CD4-positive, alpha-beta T cell treated with Interleukin-4 for 4 hours (primary cell): ENCODE results near the gene PHLPP1.

ENCODE experiments used
- DNase-seq: peaks from one replicate; pipeline ENCODE4 v3.0.0-alpha.2; 2020

PHLPP1 gene

DNA sequence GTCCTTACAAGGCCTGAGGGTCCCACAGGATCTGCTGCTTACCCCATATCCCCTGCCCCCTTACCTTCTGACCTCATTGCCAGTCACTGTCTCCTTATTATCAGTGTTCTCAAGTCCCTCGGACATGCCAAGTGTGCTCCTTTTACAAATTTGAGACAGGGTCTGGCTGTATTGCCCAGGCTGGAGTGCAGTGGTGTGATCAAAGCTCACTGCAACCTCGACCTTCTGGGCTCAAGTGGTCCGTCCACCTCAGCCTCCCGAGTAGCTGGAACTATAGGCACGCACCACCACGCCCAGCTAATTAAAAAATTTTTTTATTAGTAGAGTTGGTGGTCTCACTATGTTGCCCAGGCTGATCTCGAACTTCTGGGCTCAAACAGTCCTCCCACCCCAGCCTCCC is 141.0 kb downstream of the PHLPP1 start:
- no peak for DNase-seq

DNA sequence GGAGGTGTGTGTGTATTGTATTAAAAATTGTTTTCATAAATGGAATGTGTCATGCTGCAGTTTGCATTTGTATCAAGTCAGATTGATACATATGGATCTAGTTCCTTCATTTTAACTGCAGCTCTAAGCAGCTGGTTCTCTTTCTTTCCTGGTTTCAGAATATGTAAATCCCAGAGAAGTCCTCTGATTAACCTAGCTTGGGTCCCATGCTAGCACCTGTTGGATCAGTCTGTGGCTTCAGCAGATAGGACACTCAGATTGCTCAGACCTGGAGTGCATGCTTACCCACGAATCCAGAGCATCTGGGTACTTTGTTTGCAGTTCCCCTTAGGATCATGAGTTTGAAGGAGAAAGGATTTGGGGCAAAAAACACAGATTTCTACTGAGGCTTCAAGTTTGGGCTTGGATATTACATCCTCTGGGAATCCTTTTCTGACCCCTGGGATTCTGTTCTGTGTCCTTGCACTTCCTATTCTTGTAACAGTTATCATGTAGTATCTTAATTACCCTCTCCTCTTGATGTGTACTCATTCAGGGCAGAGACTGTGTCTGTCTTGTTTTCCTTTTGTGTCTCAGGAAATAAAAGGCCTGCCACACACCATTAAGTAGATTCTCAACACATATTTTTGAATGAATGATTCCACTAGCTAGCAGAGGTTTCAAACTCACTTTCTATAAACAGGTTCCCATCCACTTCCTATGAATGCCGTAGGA is 142.1 kb downstream of the PHLPP1 start:
- no peak for DNase-seq

DNA sequence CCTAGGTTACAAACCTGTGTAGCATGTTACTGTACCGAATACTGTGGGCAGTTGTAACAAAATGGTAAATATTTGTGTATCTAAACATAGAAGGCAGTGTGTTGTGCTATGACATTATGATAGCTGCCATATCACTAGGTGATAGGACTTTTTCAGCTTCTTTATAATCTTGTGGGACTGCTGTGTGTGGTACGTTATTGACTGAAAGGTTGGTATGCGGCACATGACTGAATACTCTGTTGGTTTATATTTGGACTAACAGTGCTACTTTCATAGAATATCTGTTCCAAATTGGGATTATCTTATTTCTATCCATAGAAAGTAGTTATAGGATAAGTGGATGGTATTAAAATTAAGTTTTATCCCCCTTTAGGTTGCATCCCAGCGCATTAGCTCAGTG is 144.7 kb downstream of the PHLPP1 start:
- DNase-seq, result no peak

DNA sequence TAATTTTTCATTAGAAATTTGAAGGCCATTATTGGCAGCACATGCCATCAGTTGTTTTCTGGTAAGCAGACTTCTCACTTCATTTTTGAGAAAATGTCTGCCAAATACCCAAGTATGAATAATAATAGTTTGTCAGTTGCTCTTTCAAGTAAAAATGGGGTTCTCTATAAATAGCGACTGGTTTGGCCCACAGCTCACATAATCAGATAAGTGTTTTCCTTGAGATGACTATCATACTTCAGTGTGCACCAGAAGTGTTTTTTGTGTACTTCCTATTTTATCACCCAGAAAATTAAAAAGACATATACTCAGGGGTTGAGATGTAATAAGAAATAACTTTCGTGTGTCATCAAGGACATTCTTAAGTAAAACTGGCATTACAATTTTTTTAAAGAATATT is 147.1 kb downstream of the PHLPP1 start:
- no peak for DNase-seq

DNA sequence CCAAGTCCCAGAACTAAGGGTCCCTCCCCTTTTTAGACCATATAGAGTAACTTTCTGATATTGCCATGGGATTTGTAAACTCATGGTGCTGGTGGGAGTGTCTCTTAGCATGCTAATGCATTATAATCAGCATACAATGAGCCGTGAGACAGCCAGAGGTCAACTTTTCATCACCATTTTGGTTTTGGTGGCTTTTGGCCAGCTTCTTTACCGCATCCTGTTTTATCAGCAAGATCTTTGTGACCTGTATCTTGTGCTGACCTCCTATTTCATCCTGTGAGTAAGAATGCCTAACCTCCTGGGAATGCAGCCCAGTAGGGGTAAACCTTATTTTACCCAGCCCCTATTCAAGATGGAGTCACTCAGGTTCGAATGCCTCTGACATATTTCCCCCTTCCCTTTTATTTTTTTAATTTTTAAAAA is 148.2 kb downstream of the PHLPP1 start:
- no peak for DNase-seq

DNA sequence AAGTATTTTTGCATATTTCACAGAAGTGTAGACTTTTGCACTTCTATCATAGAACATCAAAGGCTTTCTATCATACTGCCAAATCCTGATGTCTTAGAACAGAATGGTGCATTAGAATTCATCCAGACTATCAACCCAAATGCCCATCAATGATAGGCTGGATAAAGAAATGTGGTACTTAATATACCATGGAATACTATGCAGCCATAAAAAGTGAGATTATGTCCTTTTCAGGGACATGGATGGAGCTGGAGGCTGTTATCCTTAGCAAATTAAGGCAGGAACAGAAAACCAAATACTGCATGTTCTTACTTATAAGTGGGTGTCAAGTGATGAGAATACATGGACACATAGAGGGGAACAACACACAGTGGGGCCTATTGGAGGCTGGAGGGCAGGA is 150.2 kb downstream of the PHLPP1 start:
- no peak for DNase-seq

DNA sequence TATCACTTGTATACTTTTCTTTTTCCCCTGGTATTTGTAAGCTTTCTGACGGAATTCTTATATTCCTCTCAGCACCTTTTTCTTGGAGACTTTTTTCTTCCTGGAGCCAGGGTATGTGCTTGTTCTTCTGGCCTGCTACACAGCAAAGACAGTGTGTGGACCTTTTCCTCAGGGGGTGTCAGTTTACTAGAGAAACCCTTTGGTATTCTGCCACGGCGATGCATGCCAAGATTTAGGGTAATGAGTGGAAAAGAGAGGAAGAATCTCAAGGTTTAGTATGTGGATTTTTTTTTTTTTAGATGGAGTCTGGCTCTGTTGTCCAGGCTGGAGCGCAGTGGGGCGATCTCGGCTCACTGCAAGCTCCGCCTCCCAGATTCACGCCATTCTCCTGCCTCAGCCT is 152.2 kb downstream of the PHLPP1 start:
- DNase-seq, result no peak

DNA sequence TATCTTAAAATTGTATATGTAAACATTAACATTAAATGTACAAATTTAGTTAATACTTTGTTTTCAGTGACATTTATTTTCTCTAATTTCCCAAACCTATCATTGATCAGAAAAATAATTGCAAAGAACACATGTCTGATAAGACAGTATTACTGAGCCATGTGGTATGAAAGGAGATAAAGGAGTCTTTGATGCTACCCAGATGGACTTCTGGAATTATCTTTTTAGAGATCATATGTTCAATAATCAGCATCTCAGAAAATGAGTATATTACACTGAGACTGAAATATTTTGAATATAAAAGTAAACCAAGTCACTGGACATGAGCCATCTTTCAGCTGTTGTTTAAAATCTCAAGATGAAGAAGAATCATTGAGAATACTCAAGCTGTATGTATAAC is 153.3 kb downstream of the PHLPP1 start:
- DNase-seq, result no peak

DNA sequence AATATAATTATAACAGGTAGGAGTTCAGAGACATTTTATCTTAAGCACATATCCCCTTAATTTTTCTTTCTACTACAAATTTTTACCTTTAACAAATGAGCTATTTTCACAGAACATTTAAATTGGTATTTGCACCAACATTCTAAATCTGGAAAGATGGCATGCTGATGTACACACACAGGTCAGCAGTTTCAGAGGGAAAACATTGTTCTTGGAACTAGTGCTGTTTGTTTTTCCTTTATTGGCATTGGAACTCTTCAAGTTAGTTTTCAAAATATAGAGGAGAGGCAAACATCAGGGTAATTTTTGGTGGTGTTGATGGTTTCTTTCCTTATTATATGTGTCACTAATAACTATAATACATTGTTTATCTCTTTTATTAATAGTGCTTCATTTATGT is 155.3 kb downstream of the PHLPP1 start:
- no peak for DNase-seq

DNA sequence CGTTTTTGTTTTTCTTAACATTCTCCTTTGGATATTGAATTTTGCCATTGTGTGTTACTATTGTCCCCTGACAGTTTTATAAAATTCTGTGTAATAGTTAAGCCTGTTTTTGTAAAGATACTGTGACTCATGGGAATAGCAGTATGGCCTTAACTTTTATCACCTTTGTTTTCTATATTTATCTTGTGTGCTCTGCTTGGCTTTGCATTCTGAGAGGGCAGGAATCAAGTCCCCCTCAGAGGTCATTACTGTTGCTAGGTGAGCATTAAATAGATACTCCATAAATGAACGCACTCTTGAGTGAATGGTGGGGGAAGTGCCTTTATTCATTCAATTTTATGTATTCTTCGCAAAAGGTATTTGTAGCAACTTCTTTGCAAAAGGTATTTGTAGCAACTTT is 160.0 kb downstream of the PHLPP1 start:
- DNase-seq, result no peak

DNA sequence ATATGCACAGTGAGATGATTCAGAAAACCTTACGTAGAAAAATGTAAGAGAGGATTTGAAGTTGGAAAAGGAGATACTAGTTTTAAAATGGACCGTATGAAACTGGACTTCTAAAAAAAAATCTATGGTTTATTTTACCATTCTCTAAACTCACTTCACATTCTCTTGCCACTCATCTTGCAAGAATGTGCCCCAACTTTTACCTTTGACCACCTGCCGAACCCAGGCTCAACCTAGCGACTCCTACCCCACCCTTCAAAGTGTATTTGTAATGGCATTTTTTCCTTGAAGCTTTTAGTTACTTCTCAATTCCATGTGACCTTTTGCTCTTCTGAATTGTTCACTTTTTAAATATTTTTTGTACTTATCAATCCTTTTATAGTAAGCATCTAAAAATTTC is 160.8 kb downstream of the PHLPP1 start:
- DNase-seq, result no peak

DNA sequence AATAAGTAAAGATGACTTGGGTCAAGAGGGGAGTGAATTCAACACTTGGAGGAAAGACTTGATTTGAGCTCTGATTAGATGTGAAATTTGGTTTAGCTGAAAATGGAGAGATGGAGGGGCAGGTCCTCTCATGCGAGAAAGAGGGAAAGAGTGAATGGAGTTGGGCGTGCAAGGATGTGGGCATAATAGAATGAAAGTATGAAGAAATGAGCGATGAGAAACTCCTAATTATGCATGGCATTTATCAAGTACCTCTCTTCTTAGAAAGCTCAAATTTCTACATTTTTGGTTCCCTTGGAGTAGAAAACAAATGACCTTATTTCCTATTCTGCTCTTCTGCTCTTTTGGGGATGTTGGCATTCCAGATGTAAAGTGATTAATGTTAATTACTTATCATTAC is 161.5 kb downstream of the PHLPP1 start:
- no peak for DNase-seq

DNA sequence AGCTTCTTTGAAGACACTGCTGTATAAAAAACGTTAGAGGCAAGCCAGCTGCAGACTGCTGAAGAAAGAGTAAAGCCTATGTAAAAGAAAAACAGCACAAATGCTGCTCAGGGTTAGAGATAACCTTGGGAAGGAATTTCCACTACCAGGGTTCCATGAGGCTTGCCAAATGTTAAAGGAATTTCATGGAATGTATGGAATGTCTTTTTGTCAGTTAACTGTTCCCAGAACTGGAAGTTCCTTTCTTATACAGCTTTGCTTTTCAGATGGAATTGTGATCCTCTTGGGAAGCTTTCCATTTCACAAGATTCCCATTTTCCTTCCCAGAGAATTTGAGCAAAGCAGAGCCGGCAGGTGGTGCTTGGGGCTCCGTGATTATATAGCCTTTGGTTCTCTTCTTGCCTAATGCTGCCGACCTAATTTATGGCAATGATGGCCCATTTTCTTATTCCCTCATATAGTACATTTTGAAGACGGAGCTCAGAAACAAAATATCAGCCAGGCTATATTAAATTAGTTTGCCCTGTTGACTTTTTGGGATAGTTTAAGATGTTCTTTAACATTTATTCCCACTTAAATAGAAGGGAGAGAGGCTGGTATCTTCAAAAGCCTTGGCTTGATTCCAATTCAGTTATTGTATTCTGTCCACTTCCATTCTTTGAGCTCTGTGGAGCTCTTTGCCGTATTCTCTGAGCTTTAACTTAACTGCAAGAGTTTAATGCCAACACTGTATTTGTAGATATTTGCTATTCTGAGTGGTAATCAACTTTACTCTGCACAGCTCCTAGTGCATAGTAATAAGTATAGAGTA is 162.3 kb downstream of the PHLPP1 start:
- no peak for DNase-seq

DNA sequence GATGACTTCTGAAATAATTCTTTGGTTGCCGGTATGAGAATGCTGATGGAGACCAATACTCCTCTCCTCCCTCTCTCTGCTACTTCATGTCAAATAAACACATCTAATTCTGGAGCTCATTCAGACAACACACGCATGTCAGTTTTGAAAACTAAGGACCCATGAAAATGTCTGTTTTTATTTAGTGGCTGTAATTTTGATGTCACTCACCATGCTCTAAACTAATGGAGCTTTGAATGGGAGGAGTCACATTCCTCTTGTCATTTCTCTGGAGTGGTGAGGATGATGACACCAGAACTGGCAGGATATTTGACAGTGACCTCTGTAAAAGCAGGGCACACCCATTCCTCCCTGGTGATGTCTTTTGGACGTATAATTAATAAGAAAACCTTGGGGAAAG is 163.0 kb downstream of the PHLPP1 start:
- no peak for DNase-seq

DNA sequence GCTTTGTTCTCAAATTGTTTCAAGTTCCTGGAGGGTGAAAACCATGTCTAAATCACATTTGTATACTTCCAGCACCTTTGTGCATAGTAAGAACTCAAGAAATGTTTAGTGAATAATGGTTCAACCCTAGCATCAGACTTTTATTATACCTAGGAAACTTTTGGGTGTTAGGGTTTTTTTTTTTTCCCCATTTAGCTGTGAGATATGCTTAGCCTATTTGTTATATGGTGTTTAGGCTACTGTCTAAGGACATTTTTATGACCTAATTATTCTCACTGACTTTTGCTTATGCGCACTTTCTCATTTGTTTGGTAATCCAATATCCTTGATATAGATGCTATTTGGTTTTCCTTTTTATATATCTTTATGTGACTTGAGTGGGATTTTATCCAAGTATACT is 164.7 kb downstream of the PHLPP1 start:
- DNase-seq, result no peak

DNA sequence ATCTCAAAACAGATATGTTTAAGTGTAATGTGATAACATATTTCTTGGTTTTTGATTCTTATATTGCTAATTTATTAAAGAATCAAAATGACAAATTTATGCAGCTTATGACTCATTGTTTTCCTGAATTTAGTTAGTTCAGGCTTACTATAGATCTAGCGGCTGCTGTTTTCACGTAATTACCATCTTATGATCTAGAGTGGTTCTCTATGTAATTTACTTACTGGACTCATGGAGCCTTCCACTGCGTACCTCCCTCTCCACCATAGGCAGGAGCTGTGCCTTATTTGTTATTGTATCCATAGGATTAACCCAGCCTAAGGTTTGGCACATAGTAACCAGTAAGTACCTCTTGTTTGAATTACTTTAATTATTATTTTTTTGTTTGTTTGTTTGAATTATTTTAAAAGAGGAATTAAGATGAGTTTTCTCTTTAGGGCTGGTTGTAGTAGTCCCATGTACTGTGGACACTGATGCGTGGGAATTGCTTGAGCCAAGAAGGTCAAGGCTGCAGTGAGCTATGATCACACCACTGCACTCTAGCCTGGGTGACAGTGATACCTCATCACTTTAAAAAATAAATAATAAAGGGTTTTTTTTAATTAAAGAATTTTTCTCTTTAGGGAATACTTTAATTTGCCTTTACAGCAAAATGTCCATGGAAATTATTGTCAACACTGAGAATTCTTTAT is 165.5 kb downstream of the PHLPP1 start:
- no peak for DNase-seq

DNA sequence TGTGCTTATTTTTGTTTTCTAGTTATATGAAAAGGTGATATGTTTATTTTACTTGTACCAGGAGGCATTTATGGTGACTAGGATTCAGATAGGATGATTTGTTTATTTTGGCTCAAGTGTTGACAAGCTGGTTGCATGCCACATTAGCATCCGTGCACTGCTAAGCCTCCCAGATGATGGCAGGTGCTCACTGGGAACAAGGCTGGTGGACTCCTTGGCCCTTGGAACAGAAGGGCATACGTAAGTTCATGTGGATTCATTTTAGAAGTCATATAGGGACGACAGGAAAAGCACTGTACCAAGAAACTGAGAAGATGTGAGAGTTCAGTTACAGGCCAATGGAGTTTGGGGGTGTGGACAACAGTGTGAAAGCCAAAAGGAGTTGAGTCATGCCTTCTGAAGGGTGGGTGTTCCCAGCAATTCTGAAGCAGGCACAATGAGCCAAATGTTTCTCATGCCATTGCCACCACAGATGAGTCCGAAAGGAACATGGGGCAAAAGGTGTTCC is 166.2 kb downstream of the PHLPP1 start:
- DNase-seq, result no peak

DNA sequence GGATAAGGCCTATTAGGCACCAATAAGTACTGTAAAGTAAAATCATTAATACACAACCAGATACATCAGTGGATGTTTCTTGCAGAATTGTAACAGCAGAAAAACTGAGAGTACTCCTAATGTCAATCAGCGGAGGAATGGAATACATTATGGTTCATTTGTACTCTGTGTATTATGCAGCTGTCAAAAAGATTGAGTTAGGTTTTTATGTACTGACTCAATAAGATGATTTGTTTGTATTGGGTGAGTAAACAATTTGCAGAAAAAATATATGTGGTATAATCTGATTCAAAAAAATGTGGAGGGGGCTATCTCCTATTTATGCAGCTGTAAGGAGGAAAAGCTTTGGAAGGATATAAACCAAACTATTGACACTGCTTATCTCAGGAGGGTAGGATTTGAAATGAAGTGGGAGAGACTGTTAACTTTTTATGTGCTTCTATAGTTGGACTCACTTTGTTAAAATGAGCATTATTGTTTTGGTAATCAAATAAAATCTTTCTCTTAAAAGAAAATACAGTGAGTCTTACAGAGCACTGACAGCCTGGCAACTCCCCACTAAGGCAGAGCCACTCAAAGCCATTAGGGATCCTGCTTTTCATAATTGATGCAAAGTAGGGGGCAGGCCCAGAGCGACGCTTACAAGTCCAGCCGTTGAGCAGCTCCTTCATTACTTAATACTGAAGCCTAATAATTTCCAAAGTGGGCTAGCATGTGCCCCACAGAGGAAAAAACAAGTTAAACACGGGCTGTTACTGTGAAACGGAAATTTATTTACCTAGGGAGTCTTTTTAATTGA is 168.8 kb downstream of the PHLPP1 start:
- DNase-seq, result no peak

DNA sequence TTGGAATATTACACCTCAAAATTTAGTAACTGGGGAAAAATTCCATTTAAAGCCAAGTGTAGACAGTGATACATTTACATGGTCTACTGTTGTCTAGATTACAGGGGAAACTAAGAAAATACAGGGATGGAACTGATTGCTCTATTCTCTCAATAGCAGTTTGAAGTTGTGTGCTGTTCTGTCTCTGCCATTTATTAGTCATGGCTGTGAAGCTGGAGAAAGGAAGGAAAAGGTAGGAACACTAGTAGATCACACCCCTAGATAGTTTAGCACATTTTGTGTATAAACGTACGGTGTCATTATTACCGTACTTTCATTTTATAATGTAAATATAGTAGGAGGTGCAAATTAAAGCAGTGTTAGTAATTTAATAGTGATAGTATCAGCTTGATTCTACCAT is 170.5 kb downstream of the PHLPP1 start:
- DNase-seq, result no peak

DNA sequence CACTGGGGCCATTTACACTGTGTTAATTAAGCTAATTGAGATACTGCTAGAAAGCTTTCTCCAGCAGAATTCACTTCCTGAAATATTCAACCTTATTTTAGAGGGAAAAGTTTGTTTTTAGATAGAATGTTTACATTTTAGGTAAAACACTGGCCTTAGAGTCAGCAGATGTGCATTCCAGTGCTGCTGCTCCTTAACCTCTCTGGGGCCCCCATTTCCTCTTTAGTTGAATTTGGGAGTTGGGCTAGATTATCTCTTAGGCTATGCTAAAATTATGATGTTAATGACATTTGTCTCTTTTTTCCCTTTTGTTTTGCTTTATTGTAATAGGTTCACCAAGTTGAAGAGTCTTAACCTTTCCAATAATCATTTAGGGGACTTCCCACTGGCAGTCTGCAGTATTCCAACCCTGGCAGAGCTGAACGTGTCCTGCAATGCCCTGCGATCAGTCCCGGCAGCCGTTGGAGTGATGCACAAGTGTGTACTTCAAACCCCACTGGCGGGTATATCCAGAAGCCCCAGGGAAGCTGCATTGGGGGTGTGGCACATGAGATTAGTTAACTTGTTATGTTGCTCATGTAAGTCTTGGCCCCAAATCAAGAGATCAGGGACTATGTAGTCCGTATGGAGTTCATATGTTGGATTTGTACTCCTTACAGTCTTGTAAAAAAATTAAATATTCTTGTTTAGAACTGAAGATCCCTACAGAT is 179.5 kb downstream of the PHLPP1 start:
- no peak for DNase-seq

DNA sequence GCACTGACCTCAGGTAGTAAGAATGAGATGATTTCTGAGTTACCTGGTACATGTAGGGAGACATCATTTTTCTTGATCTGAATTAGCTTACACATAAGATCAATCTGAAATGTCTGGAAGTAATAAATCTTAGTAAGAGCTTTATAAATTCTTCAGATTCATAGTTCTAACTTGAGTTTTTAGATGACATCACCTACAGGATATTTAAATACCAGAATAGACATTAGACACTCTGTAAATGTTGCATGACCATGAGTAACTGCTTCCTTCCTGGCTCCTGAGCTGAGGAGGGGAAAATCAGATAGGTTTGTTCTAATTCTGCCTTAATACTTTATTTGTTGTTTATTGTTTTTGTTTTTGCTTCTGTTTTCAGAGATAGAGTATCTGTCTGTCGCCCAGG is 181.8 kb downstream of the PHLPP1 start:
- no peak for DNase-seq

DNA sequence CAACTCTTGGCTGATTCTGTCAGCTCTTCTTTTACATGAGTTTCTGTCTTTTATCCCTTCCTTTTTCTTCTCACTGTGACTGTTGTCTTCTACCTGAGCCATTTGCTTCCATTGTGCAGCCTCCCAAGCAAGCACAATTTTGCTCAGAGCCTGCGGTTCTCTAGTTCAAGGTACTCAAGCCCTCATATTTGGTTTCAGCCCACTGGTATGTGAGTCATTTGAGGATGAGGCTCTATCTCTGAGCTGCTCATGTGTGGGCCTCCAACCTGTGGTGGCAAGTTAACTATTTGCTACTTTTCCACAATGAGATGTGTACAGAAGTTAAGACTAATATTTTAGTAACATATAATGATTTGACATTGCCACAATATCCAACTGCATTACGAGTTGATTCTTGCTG is 183.0 kb downstream of the PHLPP1 start:
- DNase-seq, result no peak
